Central memory CD8-positive, alpha-beta T cell (primary cell): ENCODE data around the gene GOSR1.
"Not testable (repeated sequence)": the region's sequence is repeated elsewhere in the genome, so short reads cannot be mapped to it uniquely, and the experiment has no call there.

ENCODE experiments used
- ATAC-seq: fragments of 150-1000 bp; cut with Tn5 transposase; replicated peaks from 2 replicates; pipeline ENCODE4 v1.10.0; 2022; ENCODE audit warnings: mild to moderate bottlenecking, moderate FRiP score, moderate number of reproducible peaks; ENCODE audit not compliant: poor library complexity, severe bottlenecking; ENCODE audit errors: extremely low read depth
- DNase-seq, 2 donors: peaks; one replicate each; pipeline ENCODE4 v3.0.0; 2021; ENCODE audit warnings: low spot score in 2 of 2
- H3K27ac Mint-ChIP-seq: one replicate; pipeline ENCODE4 v1.8.0; 2022; ENCODE audit warnings: low read depth, mild to moderate bottlenecking, moderate library complexity, mixed read lengths
- H3K27me3 Mint-ChIP-seq: one replicate; pipeline ENCODE4 v1.8.0; 2022; ENCODE audit warnings: mixed read lengths
- H3K36me3 Mint-ChIP-seq: one replicate; pipeline ENCODE4 v1.8.0; 2022; ENCODE audit warnings: mild to moderate bottlenecking, moderate library complexity, mixed read lengths; ENCODE audit not compliant: insufficient read depth
- H3K4me1 Mint-ChIP-seq: one replicate; pipeline ENCODE4 v1.8.0; 2022; ENCODE audit warnings: mixed read lengths
- H3K4me3 Mint-ChIP-seq: one replicate; pipeline ENCODE4 v1.8.0; 2022; ENCODE audit warnings: mild to moderate bottlenecking, moderate library complexity, mixed read lengths
- H3K9me3 Mint-ChIP-seq: one replicate; pipeline ENCODE4 v1.8.0; 2022; ENCODE audit warnings: mixed read lengths

Gene GOSR1

GRCh38 chr17:30551274-30551995, 74.2 kb downstream of the GOSR1 start:
- H3K27me3 Mint-ChIP-seq, H3K27ac Mint-ChIP-seq: not testable (repeated sequence)

GRCh38 chr17:30551996-30552339, 74.8 kb downstream of the GOSR1 start:
- Mint-ChIP-seq H3K4me3 (no peak overlapping the region), H3K27me3 (no peaks in the 10 kb centered on the region), H3K27ac (no peak overlapping the region), H3K9me3 (no peaks in the 10 kb centered on the region), H3K4me1 (no peaks in the 10 kb centered on the region), H3K36me3 (no peaks in the 10 kb centered on the region)
- ATAC-seq (no peak), DNase-seq (no peak)

More at GRCh38 chr17:30551274-30551995, 74.2 kb downstream of the GOSR1 start:
- not testable (repeated sequence) for ATAC-seq, H3K36me3 Mint-ChIP-seq, DNase-seq, H3K4me3 Mint-ChIP-seq, H3K4me1 Mint-ChIP-seq, H3K9me3 Mint-ChIP-seq

- no peaks in the 10 kb centered on the region for H3K36me3 Mint-ChIP-seq
- H3K4me1 Mint-ChIP-seq: no peaks in the 10 kb centered on the region
- ATAC-seq (no peak), DNase-seq (no peak)
- H3K27me3 Mint-ChIP-seq: no peaks in the 10 kb centered on the region
- H3K4me3 Mint-ChIP-seq: no peak overlapping the region
- no peaks in the 10 kb centered on the region for H3K9me3 Mint-ChIP-seq
- H3K27ac Mint-ChIP-seq: no peak overlapping the region
Observed at GRCh38 chr17:30552994-30553566, 75.9 kb downstream of the GOSR1 start.

- not testable (repeated sequence) for H3K27ac Mint-ChIP-seq, H3K4me3 Mint-ChIP-seq, H3K36me3 Mint-ChIP-seq, ATAC-seq, H3K4me1 Mint-ChIP-seq, H3K27me3 Mint-ChIP-seq, H3K9me3 Mint-ChIP-seq, DNase-seq
Observed at GRCh38 chr17:30553823-30554440, 76.7 kb downstream of the GOSR1 start.

- DNase-seq (no peak), ATAC-seq (no peak)
- H3K4me1 Mint-ChIP-seq: no peaks in the 10 kb centered on the region
- H3K27me3 Mint-ChIP-seq: peaks cover 8% of the 10 kb centered on the region
- H3K9me3 Mint-ChIP-seq: no peaks in the 10 kb centered on the region
- H3K36me3 Mint-ChIP-seq: no peaks in the 10 kb centered on the region
- no peak overlapping the region for H3K4me3 Mint-ChIP-seq
- H3K27ac Mint-ChIP-seq: no peak overlapping the region
Observed at GRCh38 chr17:30554839-30555751, 77.9 kb downstream of the GOSR1 start.

GRCh38 chr17:30555942-30556341, 78.7 kb downstream of the GOSR1 start:
- peaks cover 9% of the 10 kb centered on the region for H3K27me3 Mint-ChIP-seq
- no peak overlapping the region for H3K27ac Mint-ChIP-seq
- H3K4me1 Mint-ChIP-seq: no peaks in the 10 kb centered on the region
- ATAC-seq: no peak
- no peaks in the 10 kb centered on the region for H3K9me3 Mint-ChIP-seq
- peaks cover 1% of the 10 kb centered on the region for H3K36me3 Mint-ChIP-seq
- DNase-seq: no peak
- H3K4me3 Mint-ChIP-seq: no peak overlapping the region

GRCh38 chr17:30556374-30557332, 79.4 kb downstream of the GOSR1 start:
- no peaks in the 10 kb centered on the region for H3K9me3 Mint-ChIP-seq
- no peak overlapping the region for H3K27ac Mint-ChIP-seq
- H3K36me3 Mint-ChIP-seq: peaks cover 1% of the 10 kb centered on the region
- no peak for DNase-seq
- no peak overlapping the region for H3K4me3 Mint-ChIP-seq
- peaks cover 9% of the 10 kb centered on the region for H3K27me3 Mint-ChIP-seq
- no peak for ATAC-seq
- no peaks in the 10 kb centered on the region for H3K4me1 Mint-ChIP-seq

GRCh38 chr17:30557916-30558685, 80.9 kb downstream of the GOSR1 start:
- Mint-ChIP-seq H3K27me3 (peaks cover 16% of the 10 kb centered on the region), H3K4me3 (no peak overlapping the region), H3K36me3 (peaks cover 1% of the 10 kb centered on the region), H3K9me3 (no peaks in the 10 kb centered on the region), H3K27ac (peak overlapping the region; percentile 42), H3K4me1 (no peaks in the 10 kb centered on the region)
- ATAC-seq: no peak
- no peak for DNase-seq

GRCh38 chr17:30558686-30559545, 81.7 kb downstream of the GOSR1 start:
- H3K27ac Mint-ChIP-seq: no peak overlapping the region
- ATAC-seq (no peak), DNase-seq (no peak)
- no peaks in the 10 kb centered on the region for H3K9me3 Mint-ChIP-seq
- H3K36me3 Mint-ChIP-seq: peaks cover 1% of the 10 kb centered on the region
- no peaks in the 10 kb centered on the region for H3K4me1 Mint-ChIP-seq
- H3K4me3 Mint-ChIP-seq: no peak overlapping the region
- H3K27me3 Mint-ChIP-seq: peaks cover 20% of the 10 kb centered on the region

- no peaks in the 10 kb centered on the region for H3K4me1 Mint-ChIP-seq
- H3K4me3 Mint-ChIP-seq: no peak overlapping the region
- H3K27ac Mint-ChIP-seq: no peak overlapping the region
- peaks cover 1% of the 10 kb centered on the region for H3K36me3 Mint-ChIP-seq
- DNase-seq: no peak
- H3K9me3 Mint-ChIP-seq: no peaks in the 10 kb centered on the region
- peaks cover 28% of the 10 kb centered on the region for H3K27me3 Mint-ChIP-seq
- no peak for ATAC-seq
Observed at GRCh38 chr17:30559656-30560055, 82.4 kb downstream of the GOSR1 start.
